Measurements from ENCODE around the gene SRPK2. TPM values are rescaled to one million over a fixed set of nuclear protein-coding genes. Genes with fewer than 3 reads are reported as not detected.

The SRPK2 gene
- total RNA-seq, 1 experiment from 2014 or later: 50.5 TPM

DNA sequence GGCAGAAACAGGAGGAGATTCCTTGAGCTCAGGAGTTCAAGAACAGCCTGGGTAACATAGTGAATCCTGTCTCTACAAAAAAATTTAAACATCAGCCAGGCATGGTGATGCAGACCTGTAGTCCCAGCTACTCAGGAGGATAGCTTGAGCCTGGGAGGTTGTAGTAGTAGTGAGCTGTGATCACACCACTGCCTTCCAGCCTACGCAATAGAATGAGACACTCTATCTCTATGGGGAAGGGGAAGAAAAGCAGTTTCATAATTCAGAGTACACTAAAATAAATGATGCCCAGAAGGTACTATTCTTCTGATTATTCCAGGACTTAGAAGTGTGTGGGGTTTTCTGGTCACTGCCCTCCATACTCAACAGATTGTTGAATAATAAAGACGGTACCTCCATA lies 197.4 kb downstream of the SRPK2 start (continued):
- TF ChIP-seq CREM (CRISPR knock-in tag; IDR thresholded peaks at IDR 0.05) (no peak), RELA (CRISPR knock-in tag; IDR thresholded peaks at IDR 0.05; ENCODE audit: borderline replicate concordance) (no peak)

- Mint-ChIP-seq H3K27me3 (ENCODE audit: low read depth) (no peaks in the 10 kb centered on the region), H3K4me3 (no peak overlapping the region), H3K4me1 (0 out of 2 replicates have a peak, but pooled peaks cover 2% of the 10 kb centered on the region), H3K9me3 (no peaks in the 10 kb centered on the region), H3K27ac (no peak overlapping the region), H3K36me3 (no peaks in the 10 kb centered on the region)
- ChIA-PET CTCF (no interaction called here), POLR2A (no interaction called here)
- ATAC-seq (no peak), DNase-seq (ENCODE audit: low spot score) (no peak)
- TF ChIP-seq ZNF416 (CRISPR knock-in tag; IDR thresholded peaks at IDR 0.05): no peak
- TF ChIP-seq, protein P1, sequence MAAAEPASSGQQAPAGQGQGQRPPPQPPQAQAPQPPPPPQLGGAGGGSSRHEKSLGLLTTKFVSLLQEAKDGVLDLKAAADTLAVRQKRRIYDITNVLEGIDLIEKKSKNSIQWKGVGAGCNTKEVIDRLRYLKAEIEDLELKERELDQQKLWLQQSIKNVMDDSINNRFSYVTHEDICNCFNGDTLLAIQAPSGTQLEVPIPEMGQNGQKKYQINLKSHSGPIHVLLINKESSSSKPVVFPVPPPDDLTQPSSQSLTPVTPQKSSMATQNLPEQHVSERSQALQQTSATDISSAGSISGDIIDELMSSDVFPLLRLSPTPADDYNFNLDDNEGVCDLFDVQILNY (CRISPR knock-in tag; IDR thresholded peaks at IDR 0.05): no peak
- TF ChIP-seq NR1H2 (CRISPR knock-in tag; IDR thresholded peaks at IDR 0.05): no peak
- TF ChIP-seq, protein P2, sequence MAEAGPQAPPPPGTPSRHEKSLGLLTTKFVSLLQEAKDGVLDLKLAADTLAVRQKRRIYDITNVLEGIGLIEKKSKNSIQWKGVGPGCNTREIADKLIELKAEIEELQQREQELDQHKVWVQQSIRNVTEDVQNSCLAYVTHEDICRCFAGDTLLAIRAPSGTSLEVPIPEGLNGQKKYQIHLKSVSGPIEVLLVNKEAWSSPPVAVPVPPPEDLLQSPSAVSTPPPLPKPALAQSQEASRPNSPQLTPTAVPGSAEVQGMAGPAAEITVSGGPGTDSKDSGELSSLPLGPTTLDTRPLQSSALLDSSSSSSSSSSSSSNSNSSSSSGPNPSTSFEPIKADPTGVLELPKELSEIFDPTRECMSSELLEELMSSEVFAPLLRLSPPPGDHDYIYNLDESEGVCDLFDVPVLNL (CRISPR knock-in tag; IDR thresholded peaks at IDR 0.05; ENCODE audit: borderline replicate concordance, low read depth): no peak
- TF ChIP-seq TEAD1 (CRISPR knock-in tag; IDR thresholded peaks at IDR 0.05): no peak
- TF ChIP-seq OVOL2 (CRISPR knock-in tag; IDR thresholded peaks at IDR 0.05; ENCODE audit: borderline replicate concordance): no peak
- TF ChIP-seq ELF4 (CRISPR knock-in tag; IDR thresholded peaks at IDR 0.05; ENCODE audit: low read depth): no peak
- TF ChIP-seq NFYB (CRISPR knock-in tag; conservative IDR thresholded peaks at IDR 0.05; ENCODE audit: low read depth): no peak
- no peak for TF ChIP-seq USF2 (CRISPR knock-in tag; IDR thresholded peaks at IDR 0.05)
- TF ChIP-seq, protein P3, sequence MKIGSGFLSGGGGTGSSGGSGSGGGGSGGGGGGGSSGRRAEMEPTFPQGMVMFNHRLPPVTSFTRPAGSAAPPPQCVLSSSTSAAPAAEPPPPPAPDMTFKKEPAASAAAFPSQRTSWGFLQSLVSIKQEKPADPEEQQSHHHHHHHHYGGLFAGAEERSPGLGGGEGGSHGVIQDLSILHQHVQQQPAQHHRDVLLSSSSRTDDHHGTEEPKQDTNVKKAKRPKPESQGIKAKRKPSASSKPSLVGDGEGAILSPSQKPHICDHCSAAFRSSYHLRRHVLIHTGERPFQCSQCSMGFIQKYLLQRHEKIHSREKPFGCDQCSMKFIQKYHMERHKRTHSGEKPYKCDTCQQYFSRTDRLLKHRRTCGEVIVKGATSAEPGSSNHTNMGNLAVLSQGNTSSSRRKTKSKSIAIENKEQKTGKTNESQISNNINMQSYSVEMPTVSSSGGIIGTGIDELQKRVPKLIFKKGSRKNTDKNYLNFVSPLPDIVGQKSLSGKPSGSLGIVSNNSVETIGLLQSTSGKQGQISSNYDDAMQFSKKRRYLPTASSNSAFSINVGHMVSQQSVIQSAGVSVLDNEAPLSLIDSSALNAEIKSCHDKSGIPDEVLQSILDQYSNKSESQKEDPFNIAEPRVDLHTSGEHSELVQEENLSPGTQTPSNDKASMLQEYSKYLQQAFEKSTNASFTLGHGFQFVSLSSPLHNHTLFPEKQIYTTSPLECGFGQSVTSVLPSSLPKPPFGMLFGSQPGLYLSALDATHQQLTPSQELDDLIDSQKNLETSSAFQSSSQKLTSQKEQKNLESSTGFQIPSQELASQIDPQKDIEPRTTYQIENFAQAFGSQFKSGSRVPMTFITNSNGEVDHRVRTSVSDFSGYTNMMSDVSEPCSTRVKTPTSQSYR (CRISPR knock-in tag; IDR thresholded peaks at IDR 0.05): no peak
- no peak for TF ChIP-seq CBFB (CRISPR knock-in tag; IDR thresholded peaks at IDR 0.05; ENCODE audit: low read depth)
- TF ChIP-seq ZNF396 (CRISPR knock-in tag; IDR thresholded peaks at IDR 0.05; ENCODE audit: borderline replicate concordance): no peak
- no peak for TF ChIP-seq RELA (CRISPR knock-in tag; IDR thresholded peaks at IDR 0.05; ENCODE audit: borderline replicate concordance)
- no peak for TF ChIP-seq FOXJ3 (CRISPR knock-in tag; IDR thresholded peaks at IDR 0.05; ENCODE audit: borderline replicate concordance)
- TF ChIP-seq, protein P4, sequence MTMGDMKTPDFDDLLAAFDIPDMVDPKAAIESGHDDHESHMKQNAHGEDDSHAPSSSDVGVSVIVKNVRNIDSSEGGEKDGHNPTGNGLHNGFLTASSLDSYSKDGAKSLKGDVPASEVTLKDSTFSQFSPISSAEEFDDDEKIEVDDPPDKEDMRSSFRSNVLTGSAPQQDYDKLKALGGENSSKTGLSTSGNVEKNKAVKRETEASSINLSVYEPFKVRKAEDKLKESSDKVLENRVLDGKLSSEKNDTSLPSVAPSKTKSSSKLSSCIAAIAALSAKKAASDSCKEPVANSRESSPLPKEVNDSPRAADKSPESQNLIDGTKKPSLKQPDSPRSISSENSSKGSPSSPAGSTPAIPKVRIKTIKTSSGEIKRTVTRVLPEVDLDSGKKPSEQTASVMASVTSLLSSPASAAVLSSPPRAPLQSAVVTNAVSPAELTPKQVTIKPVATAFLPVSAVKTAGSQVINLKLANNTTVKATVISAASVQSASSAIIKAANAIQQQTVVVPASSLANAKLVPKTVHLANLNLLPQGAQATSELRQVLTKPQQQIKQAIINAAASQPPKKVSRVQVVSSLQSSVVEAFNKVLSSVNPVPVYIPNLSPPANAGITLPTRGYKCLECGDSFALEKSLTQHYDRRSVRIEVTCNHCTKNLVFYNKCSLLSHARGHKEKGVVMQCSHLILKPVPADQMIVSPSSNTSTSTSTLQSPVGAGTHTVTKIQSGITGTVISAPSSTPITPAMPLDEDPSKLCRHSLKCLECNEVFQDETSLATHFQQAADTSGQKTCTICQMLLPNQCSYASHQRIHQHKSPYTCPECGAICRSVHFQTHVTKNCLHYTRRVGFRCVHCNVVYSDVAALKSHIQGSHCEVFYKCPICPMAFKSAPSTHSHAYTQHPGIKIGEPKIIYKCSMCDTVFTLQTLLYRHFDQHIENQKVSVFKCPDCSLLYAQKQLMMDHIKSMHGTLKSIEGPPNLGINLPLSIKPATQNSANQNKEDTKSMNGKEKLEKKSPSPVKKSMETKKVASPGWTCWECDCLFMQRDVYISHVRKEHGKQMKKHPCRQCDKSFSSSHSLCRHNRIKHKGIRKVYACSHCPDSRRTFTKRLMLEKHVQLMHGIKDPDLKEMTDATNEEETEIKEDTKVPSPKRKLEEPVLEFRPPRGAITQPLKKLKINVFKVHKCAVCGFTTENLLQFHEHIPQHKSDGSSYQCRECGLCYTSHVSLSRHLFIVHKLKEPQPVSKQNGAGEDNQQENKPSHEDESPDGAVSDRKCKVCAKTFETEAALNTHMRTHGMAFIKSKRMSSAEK (CRISPR knock-in tag; IDR thresholded peaks at IDR 0.05; ENCODE audit: borderline replicate concordance): no peak
- TF ChIP-seq CREM (CRISPR knock-in tag; IDR thresholded peaks at IDR 0.05): no peak
These were observed 198.7 kb downstream of the SRPK2 start for GRCh38 chr7:105189859-105190492.
